HL-60 (cell line): ENCODE measurements around the gene UBASH3A.

Experiments
- DNase-seq, 2 experiments: peaks; one replicate each; pipeline ENCODE4 v3.0.0-alpha.2; 2010 to 2020; ENCODE audit warnings: low read depth in 1 of 2, low spot score in 1 of 2
- H3K27ac ChIP-seq: fragments of 250-450 bp; sonication (Bioruptor Pico); replicated peaks from 2 replicates; pipeline ENCODE4 v1.5.1; 2020; ENCODE audit warnings: mild to moderate bottlenecking, moderate library complexity
- H3K27me3 ChIP-seq: fragments of 250-450 bp; sonication (Bioruptor Pico); 2 replicates; pipeline ENCODE4 v1.5.1; 2021; ENCODE audit warnings: mild to moderate bottlenecking, moderate library complexity; ENCODE audit not compliant: insufficient read depth, poor library complexity, severe bottlenecking
- H3K4me3 ChIP-seq: replicated peaks from 2 replicates; pipeline ENCODE4 v1.5.1; 2011; ENCODE audit warnings: mild to moderate bottlenecking, control low read depth, low read length; ENCODE audit not compliant: insufficient read depth
- GABPA ChIP-seq: IDR thresholded peaks from 2 replicates; pipeline ENCODE4 v1.6.1; 2012; ENCODE audit warnings: low read depth
- POLR2AphosphoS5 ChIP-seq: IDR thresholded peaks from 2 replicates; pipeline ENCODE4 v1.6.1; 2012; ENCODE audit warnings: low read depth
- SPI1 ChIP-seq: IDR thresholded peaks from 2 replicates; pipeline ENCODE4 v1.6.1; 2012; ENCODE audit warnings: low read depth, mild to moderate bottlenecking, borderline replicate concordance
- TF ChIP-seq, protein P1 (sequence below): IDR thresholded peaks from one replicate; pipeline ENCODE4 v1.5.1; 2011; ENCODE audit warnings: low read length, control low read depth, inconsistent platforms; ENCODE audit not compliant: insufficient read depth
- TF ChIP-seq, protein P2 (sequence below): IDR thresholded peaks from 2 replicates; pipeline ENCODE4 v1.6.1; 2012; ENCODE audit warnings: low read depth; ENCODE audit not compliant: insufficient replicate concordance

UBASH3A gene

DNA sequence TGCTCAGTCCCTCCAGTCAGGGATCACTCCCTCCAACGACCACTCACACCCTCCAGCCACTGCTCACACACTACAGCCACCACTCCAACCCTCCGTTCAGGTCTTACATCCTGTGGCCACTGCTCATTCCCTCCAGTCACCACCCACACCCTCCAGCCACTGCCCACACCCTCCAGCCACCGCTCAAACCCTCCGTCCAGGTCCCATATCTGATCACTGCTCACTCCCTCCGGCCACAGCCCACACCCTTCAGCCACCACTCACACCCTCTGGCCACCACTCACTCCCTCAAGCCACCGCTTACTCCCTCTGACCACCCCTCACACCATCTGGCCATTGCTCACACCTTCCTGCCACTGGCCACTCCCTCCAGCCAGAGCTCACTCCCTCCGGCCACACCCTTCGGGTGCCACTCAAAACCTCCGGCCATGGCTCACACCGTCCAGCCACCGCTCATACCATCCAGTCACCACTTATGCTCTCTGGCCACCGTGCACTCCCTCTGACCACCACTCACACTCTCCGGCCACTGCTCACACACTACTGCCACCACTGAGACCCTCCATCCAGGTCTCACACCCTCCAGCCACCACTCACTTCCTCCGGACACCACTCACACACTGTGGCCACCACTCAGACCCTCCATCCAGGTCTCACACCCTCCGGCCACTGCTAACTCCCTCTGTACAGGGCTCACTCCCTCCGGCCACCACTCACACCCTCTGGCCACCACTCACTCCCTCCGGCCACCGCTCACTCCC, 32.6 kb upstream of the UBASH3A start:
- no peak for DNase-seq
- H3K27ac ChIP-seq: no peak overlapping the region
- no peaks in the 10 kb centered on the region for H3K27me3 ChIP-seq
- TF ChIP-seq GABPA: no peak
- TF ChIP-seq, protein P1, sequence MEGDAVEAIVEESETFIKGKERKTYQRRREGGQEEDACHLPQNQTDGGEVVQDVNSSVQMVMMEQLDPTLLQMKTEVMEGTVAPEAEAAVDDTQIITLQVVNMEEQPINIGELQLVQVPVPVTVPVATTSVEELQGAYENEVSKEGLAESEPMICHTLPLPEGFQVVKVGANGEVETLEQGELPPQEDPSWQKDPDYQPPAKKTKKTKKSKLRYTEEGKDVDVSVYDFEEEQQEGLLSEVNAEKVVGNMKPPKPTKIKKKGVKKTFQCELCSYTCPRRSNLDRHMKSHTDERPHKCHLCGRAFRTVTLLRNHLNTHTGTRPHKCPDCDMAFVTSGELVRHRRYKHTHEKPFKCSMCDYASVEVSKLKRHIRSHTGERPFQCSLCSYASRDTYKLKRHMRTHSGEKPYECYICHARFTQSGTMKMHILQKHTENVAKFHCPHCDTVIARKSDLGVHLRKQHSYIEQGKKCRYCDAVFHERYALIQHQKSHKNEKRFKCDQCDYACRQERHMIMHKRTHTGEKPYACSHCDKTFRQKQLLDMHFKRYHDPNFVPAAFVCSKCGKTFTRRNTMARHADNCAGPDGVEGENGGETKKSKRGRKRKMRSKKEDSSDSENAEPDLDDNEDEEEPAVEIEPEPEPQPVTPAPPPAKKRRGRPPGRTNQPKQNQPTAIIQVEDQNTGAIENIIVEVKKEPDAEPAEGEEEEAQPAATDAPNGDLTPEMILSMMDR: no peak
- no peak overlapping the region for H3K4me3 ChIP-seq

DNA sequence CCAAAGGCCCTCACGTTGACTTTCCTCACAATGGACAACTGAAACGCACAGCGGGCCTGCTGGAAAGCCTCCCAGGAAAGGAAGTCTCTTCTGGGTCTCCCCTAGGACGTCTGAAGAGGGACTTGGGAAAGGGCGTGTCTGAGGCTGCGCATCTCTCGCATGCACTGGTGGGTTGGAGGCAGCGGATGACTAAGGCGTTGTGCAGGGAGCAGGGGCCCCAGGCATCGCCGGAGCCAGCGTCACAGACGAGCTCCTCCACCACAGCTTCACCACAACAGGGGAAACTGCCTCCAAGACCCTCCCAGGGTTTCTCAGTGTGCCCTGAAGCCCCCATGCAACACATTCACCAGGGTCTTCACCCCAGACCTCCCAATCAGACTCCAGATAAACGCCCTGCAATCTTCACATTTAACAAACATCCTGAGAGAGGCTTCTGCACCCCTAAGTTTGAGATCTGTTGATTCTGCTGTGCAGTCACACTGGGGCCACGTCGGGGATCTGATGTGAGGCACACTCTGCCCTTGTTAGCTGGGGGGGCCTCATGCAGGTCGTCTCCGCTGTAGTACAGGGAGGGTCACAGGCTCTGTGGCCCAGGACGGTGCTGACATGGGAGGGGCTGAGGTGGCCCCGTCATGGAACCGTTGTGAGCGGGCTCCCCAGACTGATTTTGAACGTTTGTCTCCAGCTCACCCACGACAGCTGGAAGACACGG, 30.4 kb upstream of the UBASH3A start:
- TF ChIP-seq GABPA: no peak
- no peak for DNase-seq
- Histone ChIP-seq H3K27ac (no peak overlapping the region), H3K4me3 (no peak overlapping the region), H3K27me3 (no peaks in the 10 kb centered on the region)

DNA sequence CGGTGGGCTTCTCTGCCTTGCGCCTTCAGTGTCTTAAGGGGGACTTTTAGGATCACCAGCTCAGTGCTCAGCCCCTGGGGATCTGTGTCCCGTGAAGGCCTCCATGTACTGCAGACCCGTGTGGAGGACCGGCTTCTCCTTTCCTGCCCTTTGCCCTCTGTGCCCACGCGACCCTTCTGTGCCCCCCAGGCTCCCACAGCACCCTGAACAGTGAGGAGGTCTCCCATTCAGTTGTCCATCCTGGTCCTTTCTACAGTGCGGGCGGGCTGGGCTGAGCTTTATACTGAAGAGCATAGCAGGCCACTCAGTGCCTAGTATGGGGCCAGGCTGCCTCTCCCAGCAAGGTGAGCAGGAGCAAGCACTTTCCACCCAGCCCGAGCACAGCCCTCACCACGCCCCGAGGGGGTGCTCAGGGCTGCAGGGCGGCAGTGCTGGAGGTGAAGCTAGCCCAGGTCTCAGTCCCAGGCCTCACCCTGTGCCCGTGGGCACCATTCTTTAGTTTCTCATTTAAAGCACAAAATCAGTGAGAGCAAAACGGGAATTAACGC, 29.7 kb upstream of the UBASH3A start:
- no peaks in the 10 kb centered on the region for H3K27me3 ChIP-seq
- no peak overlapping the region for H3K27ac ChIP-seq
- H3K4me3 ChIP-seq: no peak overlapping the region
- no peak for DNase-seq
- TF ChIP-seq POLR2AphosphoS5: no peak
- TF ChIP-seq SPI1: no peak
- TF ChIP-seq, protein P1: no peak
- TF ChIP-seq GABPA: no peak
- TF ChIP-seq, protein P2, sequence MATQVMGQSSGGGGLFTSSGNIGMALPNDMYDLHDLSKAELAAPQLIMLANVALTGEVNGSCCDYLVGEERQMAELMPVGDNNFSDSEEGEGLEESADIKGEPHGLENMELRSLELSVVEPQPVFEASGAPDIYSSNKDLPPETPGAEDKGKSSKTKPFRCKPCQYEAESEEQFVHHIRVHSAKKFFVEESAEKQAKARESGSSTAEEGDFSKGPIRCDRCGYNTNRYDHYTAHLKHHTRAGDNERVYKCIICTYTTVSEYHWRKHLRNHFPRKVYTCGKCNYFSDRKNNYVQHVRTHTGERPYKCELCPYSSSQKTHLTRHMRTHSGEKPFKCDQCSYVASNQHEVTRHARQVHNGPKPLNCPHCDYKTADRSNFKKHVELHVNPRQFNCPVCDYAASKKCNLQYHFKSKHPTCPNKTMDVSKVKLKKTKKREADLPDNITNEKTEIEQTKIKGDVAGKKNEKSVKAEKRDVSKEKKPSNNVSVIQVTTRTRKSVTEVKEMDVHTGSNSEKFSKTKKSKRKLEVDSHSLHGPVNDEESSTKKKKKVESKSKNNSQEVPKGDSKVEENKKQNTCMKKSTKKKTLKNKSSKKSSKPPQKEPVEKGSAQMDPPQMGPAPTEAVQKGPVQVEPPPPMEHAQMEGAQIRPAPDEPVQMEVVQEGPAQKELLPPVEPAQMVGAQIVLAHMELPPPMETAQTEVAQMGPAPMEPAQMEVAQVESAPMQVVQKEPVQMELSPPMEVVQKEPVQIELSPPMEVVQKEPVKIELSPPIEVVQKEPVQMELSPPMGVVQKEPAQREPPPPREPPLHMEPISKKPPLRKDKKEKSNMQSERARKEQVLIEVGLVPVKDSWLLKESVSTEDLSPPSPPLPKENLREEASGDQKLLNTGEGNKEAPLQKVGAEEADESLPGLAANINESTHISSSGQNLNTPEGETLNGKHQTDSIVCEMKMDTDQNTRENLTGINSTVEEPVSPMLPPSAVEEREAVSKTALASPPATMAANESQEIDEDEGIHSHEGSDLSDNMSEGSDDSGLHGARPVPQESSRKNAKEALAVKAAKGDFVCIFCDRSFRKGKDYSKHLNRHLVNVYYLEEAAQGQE: no peak

DNA sequence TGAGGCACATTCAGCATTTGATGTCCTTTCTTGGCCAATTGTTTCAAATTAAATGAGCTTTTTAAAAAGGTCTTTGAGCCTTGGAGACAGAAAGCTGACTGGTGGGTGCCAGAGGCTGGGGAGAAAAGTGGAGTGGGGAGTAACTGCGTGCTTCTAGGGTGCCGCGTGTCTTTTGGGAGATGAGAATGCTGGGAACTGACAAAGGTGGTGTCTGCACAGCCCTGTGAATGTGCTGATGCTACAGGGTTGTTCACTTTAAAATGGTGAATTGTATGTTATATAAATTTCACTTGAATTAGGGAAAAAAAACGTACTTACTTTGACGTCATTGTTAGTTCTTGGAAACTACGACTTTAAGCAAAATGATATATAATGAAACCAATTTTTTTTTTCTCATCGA, 29.2 kb upstream of the UBASH3A start:
- TF ChIP-seq POLR2AphosphoS5 (no peak), SPI1 (no peak), GABPA (no peak)
- TF ChIP-seq, protein P1: no peak
- DNase-seq: no peak
- no peaks in the 10 kb centered on the region for H3K27me3 ChIP-seq
- H3K4me3 ChIP-seq: no peak overlapping the region
- H3K27ac ChIP-seq: no peak overlapping the region

DNA sequence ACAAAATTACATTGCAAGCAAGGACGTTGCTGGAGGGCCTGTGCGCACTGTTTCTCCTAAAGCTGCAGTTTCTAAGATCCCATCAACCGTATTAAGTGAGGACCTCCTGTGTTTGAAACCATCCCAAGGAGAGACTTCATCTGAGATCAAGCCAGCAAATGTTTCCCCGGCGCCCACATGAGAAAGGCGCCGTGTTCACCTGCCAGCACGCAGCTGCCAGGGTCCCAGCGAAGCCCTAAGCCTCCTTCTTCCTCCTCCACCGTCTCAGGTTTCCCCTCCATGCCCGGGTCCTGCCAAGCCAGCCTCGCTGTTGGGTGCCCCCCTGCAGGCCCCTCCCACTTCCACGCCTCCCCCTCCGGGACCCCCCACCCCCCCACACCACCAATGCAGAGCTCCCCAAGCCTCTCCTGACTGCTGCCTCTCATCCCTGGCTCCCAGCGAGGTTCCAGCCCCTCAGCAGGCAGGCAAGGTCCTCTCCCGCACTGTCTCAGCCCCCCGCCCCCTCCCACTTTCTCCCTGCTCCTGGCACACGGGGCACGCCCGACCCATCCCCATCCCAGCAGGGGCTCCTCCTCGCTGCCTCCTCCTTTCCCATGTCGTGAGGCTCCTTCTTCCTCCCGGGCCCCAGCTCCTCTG, 28.7 kb upstream of the UBASH3A start:
- TF ChIP-seq, protein P2: no peak
- TF ChIP-seq POLR2AphosphoS5: no peak
- no peak for TF ChIP-seq SPI1
- TF ChIP-seq GABPA: no peak
- TF ChIP-seq, protein P1: no peak
- H3K27me3 ChIP-seq: no peaks in the 10 kb centered on the region

More for the DNA sequence above, 28.7 kb upstream of the UBASH3A start:
- DNase-seq: no peak
- Histone ChIP-seq H3K27ac (no peak overlapping the region), H3K4me3 (no peak overlapping the region)
